ENCODE measurements around the gene CYBA. TPM values are rescaled to one million over a fixed set of nuclear protein-coding genes. Genes with fewer than 3 reads are reported as not detected.

Gene CYBA
- total and polyA plus RNA-seq, 9 of the 15 experiments (the other 6 are each of a cell fraction or from before 2014, with no cell fraction given): 0.34 to 683 (median 93.0) TPM

DNA sequence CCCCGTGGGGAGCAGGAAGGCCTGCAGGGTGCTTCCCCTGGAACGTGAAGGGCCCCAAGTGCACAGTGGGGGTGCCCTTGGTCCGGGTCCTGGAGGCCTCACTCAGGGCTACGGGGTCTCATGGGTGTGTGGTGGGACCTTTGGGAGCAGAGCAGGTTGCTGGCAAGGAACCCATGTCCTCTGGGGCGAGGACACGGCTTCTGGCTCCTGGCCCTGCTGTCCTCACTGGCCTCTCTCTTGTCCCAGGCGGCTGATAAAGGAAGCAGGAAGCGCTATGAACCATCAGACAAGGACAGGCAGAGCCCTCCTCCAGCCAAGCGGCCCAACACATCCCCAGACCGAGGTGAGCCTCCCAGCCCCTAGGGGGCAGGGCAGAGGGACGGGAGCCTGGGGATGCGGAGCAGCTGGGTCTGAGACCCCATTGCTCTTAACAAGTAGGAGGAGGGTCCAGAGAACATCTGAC lies 22.3 kb downstream of the CYBA start (continued):
- TF ChIP-seq, protein P1, sequence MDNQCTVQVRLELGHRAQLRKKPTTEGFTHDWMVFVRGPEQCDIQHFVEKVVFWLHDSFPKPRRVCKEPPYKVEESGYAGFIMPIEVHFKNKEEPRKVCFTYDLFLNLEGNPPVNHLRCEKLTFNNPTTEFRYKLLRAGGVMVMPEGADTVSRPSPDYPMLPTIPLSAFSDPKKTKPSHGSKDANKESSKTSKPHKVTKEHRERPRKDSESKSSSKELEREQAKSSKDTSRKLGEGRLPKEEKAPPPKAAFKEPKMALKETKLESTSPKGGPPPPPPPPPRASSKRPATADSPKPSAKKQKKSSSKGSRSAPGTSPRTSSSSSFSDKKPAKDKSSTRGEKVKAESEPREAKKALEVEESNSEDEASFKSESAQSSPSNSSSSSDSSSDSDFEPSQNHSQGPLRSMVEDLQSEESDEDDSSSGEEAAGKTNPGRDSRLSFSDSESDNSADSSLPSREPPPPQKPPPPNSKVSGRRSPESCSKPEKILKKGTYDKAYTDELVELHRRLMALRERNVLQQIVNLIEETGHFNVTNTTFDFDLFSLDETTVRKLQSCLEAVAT (IDR thresholded peaks at IDR 0.05): peak in 1 of 2 experiments; percentile 67; a peak in 2 of 4 replicates
- peak; percentile 24 for TF ChIP-seq RBM22 (IDR thresholded peaks at IDR 0.05; ENCODE audit: low read depth, low read length, poor library complexity, severe bottlenecking)
- TF ChIP-seq CBX3 (IDR thresholded peaks at IDR 0.05; ENCODE audit: borderline replicate concordance in 1 of 2, low read length in 2 of 2): 0 out of 3 replicates have a peak, but pooled peaks of 1 of the 2 experiments have one; percentile 56
- no peak for TF ChIP-seq NFATC3 (IDR thresholded peaks at IDR 0.05)

DNA sequence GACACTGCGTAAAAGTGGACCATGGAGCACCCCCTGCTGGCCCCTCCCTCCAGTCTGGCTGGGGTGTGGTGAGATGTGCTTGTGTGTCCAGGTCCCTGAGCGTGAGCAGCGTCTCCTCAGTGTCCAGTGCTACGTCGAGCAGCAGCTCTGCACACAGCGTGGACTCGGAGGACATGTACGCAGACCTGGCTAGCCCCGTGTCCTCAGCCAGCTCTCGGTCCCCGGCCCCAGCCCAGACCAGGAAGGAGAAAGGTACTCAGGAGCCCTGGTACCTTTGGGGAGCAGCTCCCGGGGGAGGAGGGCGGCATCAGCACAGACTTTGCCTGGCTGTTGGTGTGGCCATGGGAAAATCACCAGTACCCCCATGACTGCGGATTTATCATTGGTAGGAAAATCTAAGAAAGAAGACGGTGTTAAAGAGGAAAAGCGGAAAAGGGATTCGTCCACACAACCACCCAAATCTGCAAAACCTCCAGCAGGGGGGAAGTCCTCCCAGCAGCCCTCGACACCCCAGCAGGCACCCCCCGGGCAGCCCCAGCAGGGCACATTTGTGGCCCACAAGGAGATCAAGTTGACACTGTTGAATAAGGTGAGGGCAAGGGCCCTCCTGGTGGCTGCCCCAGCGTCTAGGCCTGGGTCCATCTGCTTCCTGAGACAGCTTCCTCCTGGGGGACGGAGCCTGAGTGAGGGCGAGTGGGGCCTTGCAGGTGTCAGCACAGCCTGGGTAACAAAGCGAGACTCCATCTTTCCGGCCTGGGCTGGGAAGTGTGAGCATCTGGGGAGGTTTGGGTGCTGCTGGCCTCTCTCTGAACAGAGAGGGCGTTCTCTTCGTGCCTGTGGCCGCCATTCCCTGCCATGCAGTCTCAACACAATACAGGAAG lies 23.1 kb downstream of the CYBA start:
- H3K27ac ChIP-seq (ENCODE audit: extremely low read depth, low read depth, low read length): peak overlapping the region; percentile 73
- ATAC-seq: no peak
- in situ Hi-C loops (cut with MboI) (no loop called here), intact Hi-C loops (cut with micrococcal nuclease) (loop anchor here (5.0 kb wide), 1 partner anchor 60 kb away; the partner anchor contains the start of gene SNAI3)
- H3K4me2 ChIP-seq (ENCODE audit: insufficient read depth, low read length): peak overlapping the region; percentile 24; the same call in 1 of the 2 replicates
- peaks cover 10 to 50% of the 10 kb centered on the region in 2 experiments; a peak in 4 of 5 replicates for H3K4me1 ChIP-seq (replicated peaks in 1 of 2; ENCODE audit: control insufficient read depth in 2 of 2, insufficient read depth in 2 of 2, low read length in 2 of 2)
- POLR2A ChIA-PET: interaction anchor here (0.5 to 2.3 kb wide), 2 partner anchors 11 to 1352 kb away, joined by 3 to 12 read pairs; partner anchors contain the start of gene IL17C
- peak overlapping the region; percentile 38 to 65; a peak in 3 of 4 replicates for H3K9ac ChIP-seq (ENCODE audit: insufficient read depth in 1 of 2, low read depth in 2 of 2, low read length in 2 of 2)
- peak overlapping the region; percentile 61; the same call in 1 of the 2 replicates for H2AFZ ChIP-seq (ENCODE audit: low read depth, low read length)
- no peak overlapping the region for H3K4me3 ChIP-seq
- CTCF ChIA-PET (ENCODE audit: low intra/inter-chr PET ratio): interaction anchor here (0.5 kb wide), 1 partner anchor 123 kb away, joined by 3 read pairs; no protein-coding TSS in a partner anchor
- H3K36me3 ChIP-seq (ENCODE audit: control insufficient read depth, insufficient read depth, low read length): peaks cover 97% of the 10 kb centered on the region
- H3K79me2 ChIP-seq (ENCODE audit: control insufficient read depth, insufficient read depth, low read length): no peaks in the 10 kb centered on the region
- no TSS peak for BruUV-seq (replicated peaks)
- H3K9me1 ChIP-seq (ENCODE audit: control insufficient read depth, insufficient read depth, low read length): no peaks in the 10 kb centered on the region
- no peak for DNase-seq (ENCODE audit: extremely low read depth in 1 of 4, low spot score in 3 of 4)
- H3K27me3 ChIP-seq (ENCODE audit: control insufficient read depth in 2 of 2, insufficient read depth in 2 of 2, low read length in 2 of 2): no peaks in the 10 kb centered on the region
- 96% methylated on average over 27 of the region's 27 CpGs for WGBS (ENCODE audit: insufficient coverage, low coverage, missing lambda C conversion rate)
- H3K9me3 ChIP-seq (replicated peaks; ENCODE audit: control insufficient read depth, insufficient read depth, low read depth, low read length): no peaks in the 10 kb centered on the region
- H4K20me1 ChIP-seq (replicated peaks; ENCODE audit: control insufficient read depth, insufficient read depth, low read length): 0 out of 2 replicates have a peak, but pooled peaks cover 6% of the 10 kb centered on the region
- FAIRE-seq: no peak
- TF ChIP-seq, protein P2, sequence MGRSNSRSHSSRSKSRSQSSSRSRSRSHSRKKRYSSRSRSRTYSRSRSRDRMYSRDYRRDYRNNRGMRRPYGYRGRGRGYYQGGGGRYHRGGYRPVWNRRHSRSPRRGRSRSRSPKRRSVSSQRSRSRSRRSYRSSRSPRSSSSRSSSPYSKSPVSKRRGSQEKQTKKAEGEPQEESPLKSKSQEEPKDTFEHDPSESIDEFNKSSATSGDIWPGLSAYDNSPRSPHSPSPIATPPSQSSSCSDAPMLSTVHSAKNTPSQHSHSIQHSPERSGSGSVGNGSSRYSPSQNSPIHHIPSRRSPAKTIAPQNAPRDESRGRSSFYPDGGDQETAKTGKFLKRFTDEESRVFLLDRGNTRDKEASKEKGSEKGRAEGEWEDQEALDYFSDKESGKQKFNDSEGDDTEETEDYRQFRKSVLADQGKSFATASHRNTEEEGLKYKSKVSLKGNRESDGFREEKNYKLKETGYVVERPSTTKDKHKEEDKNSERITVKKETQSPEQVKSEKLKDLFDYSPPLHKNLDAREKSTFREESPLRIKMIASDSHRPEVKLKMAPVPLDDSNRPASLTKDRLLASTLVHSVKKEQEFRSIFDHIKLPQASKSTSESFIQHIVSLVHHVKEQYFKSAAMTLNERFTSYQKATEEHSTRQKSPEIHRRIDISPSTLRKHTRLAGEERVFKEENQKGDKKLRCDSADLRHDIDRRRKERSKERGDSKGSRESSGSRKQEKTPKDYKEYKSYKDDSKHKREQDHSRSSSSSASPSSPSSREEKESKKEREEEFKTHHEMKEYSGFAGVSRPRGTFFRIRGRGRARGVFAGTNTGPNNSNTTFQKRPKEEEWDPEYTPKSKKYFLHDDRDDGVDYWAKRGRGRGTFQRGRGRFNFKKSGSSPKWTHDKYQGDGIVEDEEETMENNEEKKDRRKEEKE (IDR thresholded peaks at IDR 0.05; ENCODE audit: borderline replicate concordance in 1 of 2, control insufficient read depth in 1 of 2, low read depth in 2 of 2, low read length in 1 of 2): no peak
- no peak for TF ChIP-seq MXI1 (IDR thresholded peaks at IDR 0.05; ENCODE audit: low read depth, low read length)
- no peak for TF ChIP-seq ZBTB17 (CRISPR knock-in tag; IDR thresholded peaks at IDR 0.05)
- TF ChIP-seq ZNF253 (CRISPR knock-in tag; conservative IDR thresholded peaks at IDR 0.05): no peak
- no peak for TF ChIP-seq ZNF347 (CRISPR knock-in tag; IDR thresholded peaks at IDR 0.05; ENCODE audit: low read depth)
- no peak for TF ChIP-seq ARNT (IDR thresholded peaks at IDR 0.05)
- TF ChIP-seq, protein P3, sequence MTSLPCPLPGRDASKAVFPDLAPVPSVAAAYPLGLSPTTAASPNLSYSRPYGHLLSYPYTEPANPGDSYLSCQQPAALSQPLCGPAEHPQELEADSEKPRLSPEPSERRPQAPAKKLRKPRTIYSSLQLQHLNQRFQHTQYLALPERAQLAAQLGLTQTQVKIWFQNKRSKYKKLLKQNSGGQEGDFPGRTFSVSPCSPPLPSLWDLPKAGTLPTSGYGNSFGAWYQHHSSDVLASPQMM (CRISPR knock-in tag; IDR thresholded peaks at IDR 0.05): no peak
- TF ChIP-seq SREBF1 (IDR thresholded peaks at IDR 0.05; ENCODE audit: borderline replicate concordance, low read depth, low read length): no peak
